Measurements from ENCODE around the gene ANO2.

- TF ChIP-seq CTCF (IDR thresholded peaks at IDR 0.05 in 4 of 5, conservative IDR thresholded peaks at IDR 0.05 in 1 of 5) (no peak), POLR2A (IDR thresholded peaks at IDR 0.05) (no peak)
Measured at GRCh38 chr12:5746036-5746908, 198.8 kb downstream of the ANO2 start.
